ENCODE results near the gene PRKCE. TPM values are rescaled to one million over a fixed set of nuclear protein-coding genes. Genes with fewer than 3 reads are reported as not detected.
A peak's percentile ranks its signal among the peaks of the same experiment; 100 is the strongest.

Gene PRKCE
- total and polyA plus RNA-seq, 7 donors, result 3.0 to 22.8 (median 16.1) TPM

- Histone ChIP-seq H3K36me3 (ENCODE audit: insufficient read depth in 1 of 2, low read depth in 1 of 2) (no peaks in the 10 kb centered on the region), H3K9me3 (no peaks in the 10 kb centered on the region), H3K4me3 (peak overlapping the region; percentile 94), H3K27me3 (ENCODE audit: insufficient read depth in 3 of 3, low read length in 2 of 3) (no peaks in the 10 kb centered on the region), H3K27ac (peak overlapping the region; percentile 99), H3K4me1 (peaks cover 22% of the 10 kb centered on the region)
- TF ChIP-seq CTCF (IDR thresholded peaks at IDR 0.05), result peak; percentile 34
- ATAC-seq (peak; percentile 73 to 79 (median 76)), DNase-seq (peak; percentile 93 to 95)
- 0 to 1% (median 1%) methylated on average over 31 to 79 of the region's 79 CpGs for WGBS, 3 donors
- intact Hi-C loops (cut with DNase I), result loop anchor here (2.0 to 5.0 kb wide), 4 partner anchors 41 to 172 kb away; no protein-coding TSS in a partner anchor
Observed at GRCh38 chr2:45650851-45651414, 542 bp upstream of the PRKCE start.

GRCh38 chr2:45652090-45653031 lies 886 bp downstream of the PRKCE start:
- TF ChIP-seq CTCF (IDR thresholded peaks at IDR 0.05), result no peak
- peak; percentile 57 to 62 for DNase-seq
- Histone ChIP-seq H3K27ac (peak overlapping the region; percentile 99), H3K27me3 (ENCODE audit: insufficient read depth in 3 of 3, low read length in 2 of 3) (no peaks in the 10 kb centered on the region), H3K4me3 (peak overlapping the region; percentile 94), H3K9me3 (no peaks in the 10 kb centered on the region), H3K36me3 (ENCODE audit: insufficient read depth in 1 of 2, low read depth in 1 of 2) (no peaks in the 10 kb centered on the region), H3K4me1 (peaks cover 22% of the 10 kb centered on the region)
- no peak for ATAC-seq
- intact Hi-C loops (cut with DNase I), result loop anchor here (2.0 to 5.0 kb wide), 3 partner anchors 28 to 55 kb away; no protein-coding TSS in a partner anchor
- 12 to 22% (median 14%) methylated on average over 53 of the region's 53 CpGs for WGBS, 3 donors

GRCh38 chr2:45653122-45653913 lies 1.8 kb downstream of the PRKCE start:
- peaks cover 22% of the 10 kb centered on the region for H3K4me1 ChIP-seq
- WGBS, 3 donors, result 88 to 91% (median 90%) methylated on average over 5 of the region's 5 CpGs
- no peak for TF ChIP-seq CTCF (IDR thresholded peaks at IDR 0.05)

GRCh38 chr2:45654250-45654649 lies 2.8 kb downstream of the PRKCE start:
- ATAC-seq, result no peak
- no peak for TF ChIP-seq CTCF (IDR thresholded peaks at IDR 0.05)
- H3K36me3 ChIP-seq (ENCODE audit: insufficient read depth in 1 of 2, low read depth in 1 of 2), result no peaks in the 10 kb centered on the region
- H3K4me3 ChIP-seq, result no peak overlapping the region
- intact Hi-C loops (cut with DNase I), result loop anchor here (5.0 kb wide), 2 partner anchors 38 to 53 kb away; no protein-coding TSS in a partner anchor
- H3K27ac ChIP-seq, result no peak overlapping the region
- no peaks in the 10 kb centered on the region for H3K27me3 ChIP-seq (ENCODE audit: insufficient read depth in 3 of 3, low read length in 2 of 3)
- peaks cover 13% of the 10 kb centered on the region for H3K4me1 ChIP-seq
- no peaks in the 10 kb centered on the region for H3K9me3 ChIP-seq
- WGBS, 3 donors, result 84 to 95% (median 93%) methylated on average over 3 of the region's 3 CpGs
- DNase-seq, result no peak

More at GRCh38 chr2:45653122-45653913, 1.8 kb downstream of the PRKCE start:
- no peak for DNase-seq
- intact Hi-C loops (cut with DNase I), result loop anchor here (2.0 to 5.0 kb wide), 3 partner anchors 27 to 54 kb away; no protein-coding TSS in a partner anchor
- H3K36me3 ChIP-seq (ENCODE audit: insufficient read depth in 1 of 2, low read depth in 1 of 2), result no peaks in the 10 kb centered on the region
- H3K4me3 ChIP-seq, result peak overlapping the region; percentile 94
- no peaks in the 10 kb centered on the region for H3K27me3 ChIP-seq (ENCODE audit: insufficient read depth in 3 of 3, low read length in 2 of 3)
- ATAC-seq, result no peak
- no peak overlapping the region for H3K27ac ChIP-seq
- H3K9me3 ChIP-seq, result no peaks in the 10 kb centered on the region

Data from psoas muscle (tissue), 8 donors.